Dendritic cell treated with granulocyte-macrophage colony-stimulating factor and Interleukin-4, amounts not matched to agents 40 ng/mL and 50 ng/mL, for 4 days (primary cell): Measurements from ENCODE around the gene PRKN.

Source experiments
- H3K27ac Mint-ChIP-seq: one replicate; pipeline ENCODE4 v1.8.0; 2022; ENCODE audit warnings: mild to moderate bottlenecking, mixed read lengths
- H3K27me3 Mint-ChIP-seq: one replicate; pipeline ENCODE4 v1.8.0; 2022; ENCODE audit warnings: mild to moderate bottlenecking, mixed read lengths
- H3K36me3 Mint-ChIP-seq: one replicate; pipeline ENCODE4 v1.8.0; 2022; ENCODE audit warnings: low read depth, mixed read lengths
- H3K4me1 Mint-ChIP-seq: one replicate; pipeline ENCODE4 v1.8.0; 2022; ENCODE audit warnings: low read depth, mixed read lengths
- H3K4me3 Mint-ChIP-seq: one replicate; pipeline ENCODE4 v1.8.0; 2022; ENCODE audit warnings: mild to moderate bottlenecking, moderate library complexity, mixed read lengths
- H3K9me3 Mint-ChIP-seq: one replicate; pipeline ENCODE4 v1.8.0; 2022; ENCODE audit warnings: mixed read lengths
- intact Hi-C: fragments of 100-400 bp; cut with micrococcal nuclease; formaldehyde crosslinking; loops from one replicate; pipeline ENCODE4 v1.15.0; 2022

PRKN gene

DNA sequence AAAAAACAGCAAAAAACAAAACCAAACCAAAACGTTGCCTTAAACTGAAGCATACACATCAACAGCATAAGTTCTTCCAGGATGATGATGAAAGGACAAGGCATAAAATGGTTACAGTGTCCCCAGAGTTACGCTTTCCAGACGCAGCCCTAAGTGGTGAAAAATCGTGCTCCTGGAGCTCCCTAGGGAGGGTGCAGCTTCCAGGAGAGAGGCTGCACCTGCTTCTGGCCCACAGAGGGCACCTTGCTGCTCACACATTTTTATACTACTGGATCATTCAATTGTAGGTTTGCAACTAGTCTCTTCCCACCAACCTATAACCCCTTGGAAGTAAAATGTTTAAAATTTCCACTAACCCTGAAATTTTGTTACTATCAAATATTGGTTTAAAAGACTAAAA lies 115.0 kb downstream of the PRKN start:
- Mint-ChIP-seq H3K9me3 (no peaks in the 10 kb centered on the region), H3K4me3 (no peak overlapping the region), H3K36me3 (no peaks in the 10 kb centered on the region), H3K27ac (no peak overlapping the region), H3K4me1 (no peaks in the 10 kb centered on the region), H3K27me3 (no peaks in the 10 kb centered on the region)
- intact Hi-C loops, result loop anchor here (10.0 kb wide), 1 partner anchor 1218 kb away; no protein-coding TSS in a partner anchor

DNA sequence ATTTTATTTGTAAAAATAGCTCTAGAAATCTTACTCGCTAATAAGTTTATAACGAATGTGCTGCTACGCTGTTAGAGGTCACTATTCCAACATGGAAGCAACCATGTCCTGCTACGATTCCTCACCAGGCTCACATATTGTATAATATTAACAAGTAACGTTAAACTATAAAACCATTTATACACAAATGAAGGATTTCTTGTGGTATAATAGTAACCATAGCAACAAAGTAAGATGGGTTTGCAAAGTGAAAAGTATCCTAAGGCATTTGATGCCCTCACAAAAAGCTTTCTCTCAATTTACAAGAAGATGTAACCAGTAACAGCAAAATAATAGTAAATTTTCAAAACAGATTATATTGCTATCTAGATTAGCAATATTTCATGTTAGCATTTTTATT lies 117.2 kb downstream of the PRKN start:
- no peaks in the 10 kb centered on the region for H3K36me3 Mint-ChIP-seq
- intact Hi-C loops, result loop anchor here (10.0 kb wide), 1 partner anchor 1216 kb away; no protein-coding TSS in a partner anchor
- H3K27ac Mint-ChIP-seq, result no peak overlapping the region
- no peak overlapping the region for H3K4me3 Mint-ChIP-seq
- no peaks in the 10 kb centered on the region for H3K9me3 Mint-ChIP-seq
- H3K27me3 Mint-ChIP-seq, result no peaks in the 10 kb centered on the region
- no peaks in the 10 kb centered on the region for H3K4me1 Mint-ChIP-seq

DNA sequence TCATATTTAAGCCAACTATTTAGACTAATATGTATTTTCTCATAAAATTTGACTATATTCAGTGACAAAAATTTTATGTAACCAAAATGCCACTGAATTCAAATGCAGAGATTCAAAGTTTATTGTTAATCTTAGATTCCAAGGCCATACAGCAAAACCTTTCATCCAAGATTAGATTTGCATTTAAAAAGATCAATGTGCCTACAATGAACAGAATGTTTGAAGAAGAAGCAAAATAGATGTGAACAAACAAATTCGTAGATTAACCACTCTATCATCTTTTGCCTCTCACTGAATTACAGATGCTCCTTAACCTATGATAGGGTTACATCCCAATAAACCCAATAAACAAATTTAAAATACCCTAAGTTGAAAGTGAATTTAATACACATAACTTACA lies 121.7 kb downstream of the PRKN start:
- intact Hi-C loops, result no loop called here
- Mint-ChIP-seq H3K27ac (no peak overlapping the region), H3K4me3 (no peak overlapping the region), H3K9me3 (peaks cover 5% of the 10 kb centered on the region), H3K4me1 (no peaks in the 10 kb centered on the region), H3K27me3 (no peaks in the 10 kb centered on the region), H3K36me3 (no peaks in the 10 kb centered on the region)

DNA sequence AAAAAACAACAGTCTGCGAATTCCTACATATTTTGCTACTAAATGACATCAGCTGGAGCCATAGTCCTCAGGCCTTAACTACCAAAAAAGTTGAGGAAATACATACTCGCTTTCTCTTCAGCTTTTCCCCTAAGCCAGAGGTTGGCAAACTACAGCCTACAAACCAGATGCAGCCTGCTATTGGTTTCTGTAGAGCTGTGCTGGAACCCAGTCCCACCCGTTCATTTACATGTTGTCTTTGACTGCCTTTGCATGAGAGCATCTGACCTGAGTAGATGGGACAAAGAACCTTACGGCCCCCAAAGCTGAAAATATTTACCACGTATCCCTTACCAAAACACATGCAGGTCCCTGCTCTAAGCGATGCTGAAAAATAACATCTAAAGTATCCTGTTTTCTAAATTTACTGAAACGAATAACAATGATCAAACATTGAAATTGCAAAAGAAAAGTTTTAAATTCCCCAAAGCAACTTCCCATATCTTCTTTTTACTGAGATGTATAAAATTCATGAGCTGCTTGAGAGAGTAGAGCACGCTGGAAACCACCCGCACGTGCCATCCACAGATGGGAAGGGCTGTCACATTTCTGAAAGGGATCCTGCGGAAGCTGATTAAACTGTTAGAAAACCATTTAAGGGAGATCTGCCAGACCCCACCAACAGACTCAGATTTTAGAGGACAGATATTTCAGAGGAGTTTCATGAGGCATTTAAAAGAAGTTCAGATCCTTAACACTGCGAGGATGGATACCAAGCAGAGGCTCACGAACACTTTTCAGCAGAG lies 124.1 kb downstream of the PRKN start:
- intact Hi-C loops, result no loop called here
- no peak overlapping the region for H3K27ac Mint-ChIP-seq
- H3K36me3 Mint-ChIP-seq, result no peaks in the 10 kb centered on the region
- no peak overlapping the region for H3K4me3 Mint-ChIP-seq
- H3K4me1 Mint-ChIP-seq, result no peaks in the 10 kb centered on the region
- H3K9me3 Mint-ChIP-seq, result peaks cover 5% of the 10 kb centered on the region
- no peaks in the 10 kb centered on the region for H3K27me3 Mint-ChIP-seq

GRCh38 chr6:162602759-162603158 lies 124.8 kb downstream of the PRKN start:
- no peak overlapping the region for H3K27ac Mint-ChIP-seq
- no peak overlapping the region for H3K4me3 Mint-ChIP-seq
- H3K4me1 Mint-ChIP-seq, result no peaks in the 10 kb centered on the region
- peaks cover 5% of the 10 kb centered on the region for H3K9me3 Mint-ChIP-seq
- no peaks in the 10 kb centered on the region for H3K27me3 Mint-ChIP-seq
- no peaks in the 10 kb centered on the region for H3K36me3 Mint-ChIP-seq
- intact Hi-C loops, result no loop called here

- Mint-ChIP-seq H3K4me1 (no peaks in the 10 kb centered on the region), H3K27ac (no peak overlapping the region), H3K27me3 (no peaks in the 10 kb centered on the region), H3K36me3 (no peaks in the 10 kb centered on the region), H3K9me3 (peaks cover under 1% of the 10 kb centered on the region), H3K4me3 (no peak overlapping the region)
- intact Hi-C loops, result no loop called here
Observed at GRCh38 chr6:162596676-162597075, 130.9 kb downstream of the PRKN start.

DNA sequence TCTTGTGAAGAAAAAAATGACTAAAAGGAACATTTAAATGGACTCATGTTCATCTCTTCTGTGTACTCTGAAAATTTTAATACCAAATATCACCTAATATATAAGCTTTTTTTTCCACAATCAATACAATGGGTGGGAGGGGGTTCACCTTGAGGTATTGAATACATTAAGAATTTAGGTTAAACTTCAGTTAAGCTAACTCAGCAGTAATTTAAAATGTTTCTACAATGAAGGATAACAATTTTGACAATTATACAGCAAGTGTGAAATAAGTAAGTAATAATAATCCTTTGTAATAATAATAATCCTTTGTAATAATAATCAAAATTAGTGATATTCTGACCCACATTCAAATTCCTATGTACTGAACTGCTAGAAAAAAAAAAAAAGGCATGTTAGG lies 136.0 kb downstream of the PRKN start:
- Mint-ChIP-seq H3K27ac (no peak overlapping the region), H3K4me1 (no peaks in the 10 kb centered on the region), H3K4me3 (no peak overlapping the region), H3K9me3 (no peaks in the 10 kb centered on the region), H3K27me3 (no peaks in the 10 kb centered on the region), H3K36me3 (no peaks in the 10 kb centered on the region)
- intact Hi-C loops, result no loop called here

DNA sequence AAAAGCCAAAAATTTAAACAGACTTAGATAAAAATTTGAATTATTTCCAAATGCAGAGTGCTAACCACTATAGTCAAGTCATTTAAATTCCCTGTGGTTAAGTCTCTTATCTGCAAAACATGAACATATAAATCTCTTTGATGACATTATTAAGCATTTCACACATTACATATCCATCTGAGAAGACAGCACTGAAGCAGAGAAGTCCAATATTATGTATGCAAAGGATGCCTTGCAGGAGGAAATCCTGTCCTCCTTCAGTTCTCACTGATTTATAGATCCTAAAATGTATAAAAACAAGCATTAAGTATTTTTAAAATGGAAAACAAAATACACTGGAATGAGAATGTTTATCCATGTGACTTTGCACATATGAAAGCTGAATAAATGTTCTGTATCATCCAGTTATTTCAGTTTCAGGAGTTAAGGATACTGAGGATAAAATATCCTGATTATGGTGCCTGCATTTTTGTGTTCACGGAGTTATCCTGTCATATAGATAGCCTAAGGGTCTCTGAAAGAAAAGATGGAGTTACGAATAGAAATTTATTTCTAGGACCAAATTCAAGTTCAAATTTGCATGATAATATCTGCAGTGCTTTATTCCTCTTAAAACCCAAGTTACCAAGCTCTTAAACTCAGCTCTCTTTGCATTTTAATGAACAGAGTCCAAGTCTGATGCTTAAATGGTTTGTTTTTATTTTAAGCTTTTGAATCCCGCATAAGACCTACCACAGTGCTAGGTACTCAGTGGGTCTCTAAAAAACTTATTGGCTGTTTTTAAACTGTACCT lies 145.4 kb downstream of the PRKN start:
- Mint-ChIP-seq H3K4me3 (no peak overlapping the region), H3K4me1 (no peaks in the 10 kb centered on the region), H3K27me3 (no peaks in the 10 kb centered on the region), H3K9me3 (no peaks in the 10 kb centered on the region), H3K36me3 (no peaks in the 10 kb centered on the region), H3K27ac (no peak overlapping the region)
- intact Hi-C loops, result no loop called here

DNA sequence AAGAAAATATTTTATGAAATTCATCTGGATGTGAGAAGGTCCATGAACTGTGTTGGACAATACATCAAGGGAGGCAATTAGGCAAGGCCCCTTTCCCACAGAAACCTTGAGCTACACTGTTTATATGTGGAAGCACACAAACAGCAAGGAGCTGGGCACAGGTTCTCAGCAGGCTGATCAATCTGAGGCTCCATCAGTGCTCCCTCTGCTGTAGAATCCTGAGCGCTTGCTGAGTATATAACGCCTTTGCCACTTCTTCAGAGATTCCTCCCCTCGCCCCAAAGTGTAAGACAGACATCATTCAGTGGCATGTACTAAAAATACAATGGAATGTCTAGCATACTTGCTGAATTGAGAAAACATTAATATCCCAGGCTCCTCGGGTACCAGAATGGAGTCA lies 146.9 kb downstream of the PRKN start:
- Mint-ChIP-seq H3K27me3 (no peaks in the 10 kb centered on the region), H3K4me1 (no peaks in the 10 kb centered on the region), H3K27ac (no peak overlapping the region), H3K9me3 (peaks cover 2% of the 10 kb centered on the region), H3K36me3 (no peaks in the 10 kb centered on the region), H3K4me3 (no peak overlapping the region)
- intact Hi-C loops, result no loop called here

GRCh38 chr6:162576016-162576415 lies 151.6 kb downstream of the PRKN start:
- Mint-ChIP-seq H3K4me3 (no peak overlapping the region), H3K27me3 (no peaks in the 10 kb centered on the region), H3K4me1 (no peaks in the 10 kb centered on the region), H3K9me3 (peaks cover 9% of the 10 kb centered on the region), H3K27ac (no peak overlapping the region), H3K36me3 (no peaks in the 10 kb centered on the region)
- intact Hi-C loops, result no loop called here

DNA sequence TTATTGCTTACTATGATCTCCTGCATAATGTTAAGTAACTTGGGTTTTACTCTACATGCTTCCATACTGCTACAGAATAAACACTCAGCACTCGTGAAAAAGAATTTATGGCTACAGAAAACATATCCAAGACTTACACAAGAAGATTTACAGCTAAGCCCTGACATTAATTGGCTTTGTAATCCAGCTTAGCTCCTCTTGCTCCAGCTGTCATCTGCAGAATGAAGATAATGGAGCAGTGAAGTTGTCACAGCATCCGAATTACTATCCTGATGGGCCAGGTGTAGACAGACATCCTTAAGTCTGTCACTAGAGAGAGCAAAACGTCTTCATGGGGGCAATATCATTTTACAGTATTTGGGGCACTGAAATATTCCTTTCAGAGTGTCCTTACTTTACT lies 155.3 kb downstream of the PRKN start:
- intact Hi-C loops, result no loop called here
- no peaks in the 10 kb centered on the region for H3K4me1 Mint-ChIP-seq
- no peaks in the 10 kb centered on the region for H3K27me3 Mint-ChIP-seq
- no peak overlapping the region for H3K4me3 Mint-ChIP-seq
- H3K27ac Mint-ChIP-seq, result no peak overlapping the region
- H3K36me3 Mint-ChIP-seq, result no peaks in the 10 kb centered on the region
- peaks cover 32% of the 10 kb centered on the region for H3K9me3 Mint-ChIP-seq

- Mint-ChIP-seq H3K36me3 (no peaks in the 10 kb centered on the region), H3K4me3 (no peak overlapping the region), H3K4me1 (no peaks in the 10 kb centered on the region), H3K9me3 (peaks cover 54% of the 10 kb centered on the region), H3K27me3 (no peaks in the 10 kb centered on the region), H3K27ac (no peak overlapping the region)
- intact Hi-C loops, result no loop called here
Observed at GRCh38 chr6:162568266-162568665, 159.3 kb downstream of the PRKN start.

- H3K4me1 Mint-ChIP-seq, result no peaks in the 10 kb centered on the region
- H3K36me3 Mint-ChIP-seq, result no peaks in the 10 kb centered on the region
- H3K27me3 Mint-ChIP-seq, result no peaks in the 10 kb centered on the region
- no peak overlapping the region for H3K4me3 Mint-ChIP-seq
- H3K9me3 Mint-ChIP-seq, result peaks cover 35% of the 10 kb centered on the region
- no peak overlapping the region for H3K27ac Mint-ChIP-seq
- intact Hi-C loops, result no loop called here
Observed at GRCh38 chr6:162562041-162562440, 165.5 kb downstream of the PRKN start.

- no peak overlapping the region for H3K4me3 Mint-ChIP-seq
Observed at GRCh38 chr6:162560891-162561290, 166.7 kb downstream of the PRKN start.

More at GRCh38 chr6:162560891-162561290, 166.7 kb downstream of the PRKN start:
- H3K4me1 Mint-ChIP-seq, result no peaks in the 10 kb centered on the region
- intact Hi-C loops, result no loop called here
- peaks cover 29% of the 10 kb centered on the region for H3K9me3 Mint-ChIP-seq
- H3K27ac Mint-ChIP-seq, result no peak overlapping the region
- no peaks in the 10 kb centered on the region for H3K36me3 Mint-ChIP-seq
- no peaks in the 10 kb centered on the region for H3K27me3 Mint-ChIP-seq
